Mesothelial cell of epicardium (in vitro differentiated cells): ENCODE measurements around the gene SGMS1. TPM values are rescaled to one million over a fixed set of nuclear protein-coding genes. Genes with fewer than 3 reads are reported as not detected.

Source experiments
- DNase-seq, 2 experiments: peaks; one replicate each; pipeline ENCODE4 v3.0.0; 2021; ENCODE audit warnings: low spot score in 2 of 2; ENCODE audit not compliant: unreplicated experiment in 2 of 2
- H3K27ac Mint-ChIP-seq: 2 replicates; pipeline ENCODE4 v1.8.0; 2021; ENCODE audit warnings: mixed read lengths
- H3K27me3 Mint-ChIP-seq: 2 replicates; pipeline ENCODE4 v1.8.0; 2021; ENCODE audit warnings: low read depth, mixed read lengths
- H3K36me3 Mint-ChIP-seq: 2 replicates; pipeline ENCODE4 v1.8.0; 2021; ENCODE audit warnings: mixed read lengths
- H3K4me1 Mint-ChIP-seq: 2 replicates; pipeline ENCODE4 v1.8.0; 2021; ENCODE audit warnings: mixed read lengths
- H3K4me3 Mint-ChIP-seq: 2 replicates; pipeline ENCODE4 v1.8.0; 2021; ENCODE audit warnings: mild to moderate bottlenecking, moderate library complexity, mixed read lengths
- H3K9me3 Mint-ChIP-seq: 2 replicates; pipeline ENCODE4 v1.8.0; 2021; ENCODE audit warnings: mixed read lengths
- total RNA-seq: library from RNA; stranded (reverse); gene quantifications from 3 replicates; pipeline ENCODE4 v1.2.1, GENCODE V29; 2021
- TF ChIP-seq, protein P1 (sequence below): fragments of 200-600 bp; sonication (generic); IDR thresholded peaks from one replicate; pipeline ENCODE4 v1.5.0; 2021; ENCODE audit warnings: antibody characterized with exemption; ENCODE audit not compliant: unreplicated experiment

SGMS1 gene
- total RNA-seq, 1 donor from 2014 or later = 14.9 TPM

DNA sequence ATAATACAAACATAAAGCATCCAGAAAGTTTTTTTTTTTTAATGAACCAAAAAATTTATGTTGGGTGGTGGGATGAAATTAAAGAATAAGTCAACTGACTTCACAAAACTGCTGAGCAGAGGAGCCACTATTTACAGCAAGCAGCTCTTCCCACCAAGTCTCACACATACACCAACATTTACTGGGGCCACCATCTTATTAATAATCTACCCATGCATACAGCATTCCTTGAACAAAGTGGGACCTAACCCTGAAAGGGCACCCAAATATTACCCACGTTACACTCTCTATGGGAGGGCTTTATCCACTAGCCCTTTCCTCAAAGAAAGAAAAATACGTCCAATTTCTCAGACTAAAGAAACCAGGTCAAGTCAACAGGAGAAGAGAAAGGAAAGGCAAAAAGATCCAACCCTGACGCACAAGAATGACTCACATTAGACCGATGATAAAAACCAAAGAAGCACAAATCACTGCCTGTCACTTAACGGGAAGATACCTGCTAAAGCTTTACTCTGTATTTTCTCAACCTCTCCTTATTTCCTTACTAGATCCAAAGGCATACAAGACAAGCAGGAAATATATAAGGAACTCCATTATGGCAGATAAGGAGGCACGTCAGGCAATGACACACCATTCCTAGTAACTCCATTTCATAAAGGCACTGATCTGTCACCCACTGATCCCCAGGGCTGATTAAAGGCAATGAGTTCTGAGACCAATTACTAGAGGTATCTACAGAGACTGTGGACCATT, 230.6 kb downstream of the SGMS1 start:
- H3K27ac Mint-ChIP-seq = no peak overlapping the region
- peaks cover 1% of the 10 kb centered on the region for H3K36me3 Mint-ChIP-seq
- no peaks in the 10 kb centered on the region for H3K9me3 Mint-ChIP-seq
- H3K4me1 Mint-ChIP-seq = no peaks in the 10 kb centered on the region
- H3K27me3 Mint-ChIP-seq = no peaks in the 10 kb centered on the region
- TF ChIP-seq, protein P1, sequence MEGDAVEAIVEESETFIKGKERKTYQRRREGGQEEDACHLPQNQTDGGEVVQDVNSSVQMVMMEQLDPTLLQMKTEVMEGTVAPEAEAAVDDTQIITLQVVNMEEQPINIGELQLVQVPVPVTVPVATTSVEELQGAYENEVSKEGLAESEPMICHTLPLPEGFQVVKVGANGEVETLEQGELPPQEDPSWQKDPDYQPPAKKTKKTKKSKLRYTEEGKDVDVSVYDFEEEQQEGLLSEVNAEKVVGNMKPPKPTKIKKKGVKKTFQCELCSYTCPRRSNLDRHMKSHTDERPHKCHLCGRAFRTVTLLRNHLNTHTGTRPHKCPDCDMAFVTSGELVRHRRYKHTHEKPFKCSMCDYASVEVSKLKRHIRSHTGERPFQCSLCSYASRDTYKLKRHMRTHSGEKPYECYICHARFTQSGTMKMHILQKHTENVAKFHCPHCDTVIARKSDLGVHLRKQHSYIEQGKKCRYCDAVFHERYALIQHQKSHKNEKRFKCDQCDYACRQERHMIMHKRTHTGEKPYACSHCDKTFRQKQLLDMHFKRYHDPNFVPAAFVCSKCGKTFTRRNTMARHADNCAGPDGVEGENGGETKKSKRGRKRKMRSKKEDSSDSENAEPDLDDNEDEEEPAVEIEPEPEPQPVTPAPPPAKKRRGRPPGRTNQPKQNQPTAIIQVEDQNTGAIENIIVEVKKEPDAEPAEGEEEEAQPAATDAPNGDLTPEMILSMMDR = no peak
- H3K4me3 Mint-ChIP-seq = no peak overlapping the region
- DNase-seq = no peak

GRCh38 chr10:50392426-50392825, 231.3 kb downstream of the SGMS1 start:
- no peaks in the 10 kb centered on the region for H3K27me3 Mint-ChIP-seq
- H3K36me3 Mint-ChIP-seq = peaks cover 1% of the 10 kb centered on the region
- TF ChIP-seq, protein P1 = no peak
- no peak overlapping the region for H3K4me3 Mint-ChIP-seq
- no peaks in the 10 kb centered on the region for H3K4me1 Mint-ChIP-seq
- DNase-seq = no peak
- no peaks in the 10 kb centered on the region for H3K9me3 Mint-ChIP-seq
- H3K27ac Mint-ChIP-seq = no peak overlapping the region

DNA sequence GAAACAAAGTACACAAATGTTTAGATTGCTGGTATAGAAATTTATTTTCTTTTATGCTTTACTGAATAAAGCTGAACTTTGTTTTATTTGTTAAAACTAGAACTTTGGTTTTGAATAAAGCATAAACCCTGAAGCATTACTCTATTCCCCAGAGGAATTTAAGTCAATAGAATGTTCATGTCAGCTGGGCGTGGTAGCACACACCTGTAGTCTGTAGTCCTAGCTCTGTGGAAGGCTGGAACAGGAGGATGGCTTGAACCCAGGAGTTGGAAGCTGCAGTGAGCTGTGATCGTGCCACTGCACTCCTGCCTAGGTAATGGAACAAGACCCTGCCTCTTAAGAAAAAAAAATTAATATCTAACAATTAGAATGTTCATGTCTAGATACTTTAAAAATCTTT, 233.5 kb downstream of the SGMS1 start:
- Mint-ChIP-seq H3K4me1 (no peaks in the 10 kb centered on the region), H3K4me3 (no peak overlapping the region), H3K9me3 (no peaks in the 10 kb centered on the region), H3K36me3 (peaks cover 1% of the 10 kb centered on the region), H3K27ac (no peak overlapping the region), H3K27me3 (no peaks in the 10 kb centered on the region)
- no peak for DNase-seq
- TF ChIP-seq, protein P1 = no peak

DNA sequence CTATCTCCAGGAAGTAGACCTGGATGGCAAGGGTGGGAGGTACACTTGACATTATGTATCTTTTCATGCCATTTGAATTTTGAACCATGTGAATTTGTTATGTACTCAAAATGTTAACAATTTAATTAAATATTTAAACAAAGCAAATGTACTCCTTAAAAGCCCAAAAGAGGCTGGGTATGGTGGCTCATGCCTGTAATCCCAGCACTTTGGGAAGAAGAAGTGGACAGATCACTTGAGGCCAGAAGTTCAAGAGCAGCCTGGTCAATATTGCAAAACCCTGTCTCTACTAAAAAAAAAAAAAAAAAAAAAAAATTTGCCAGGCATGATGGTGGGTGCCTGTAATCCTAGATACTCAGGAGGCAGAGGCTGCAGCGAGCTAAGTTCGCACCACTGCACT, 235.6 kb downstream of the SGMS1 start:
- Mint-ChIP-seq H3K36me3 (peaks cover 1% of the 10 kb centered on the region), H3K4me1 (no peaks in the 10 kb centered on the region), H3K4me3 (no peak overlapping the region), H3K9me3 (no peaks in the 10 kb centered on the region), H3K27ac (no peak overlapping the region), H3K27me3 (no peaks in the 10 kb centered on the region)
- TF ChIP-seq, protein P1 = no peak
- DNase-seq = no peak

DNA sequence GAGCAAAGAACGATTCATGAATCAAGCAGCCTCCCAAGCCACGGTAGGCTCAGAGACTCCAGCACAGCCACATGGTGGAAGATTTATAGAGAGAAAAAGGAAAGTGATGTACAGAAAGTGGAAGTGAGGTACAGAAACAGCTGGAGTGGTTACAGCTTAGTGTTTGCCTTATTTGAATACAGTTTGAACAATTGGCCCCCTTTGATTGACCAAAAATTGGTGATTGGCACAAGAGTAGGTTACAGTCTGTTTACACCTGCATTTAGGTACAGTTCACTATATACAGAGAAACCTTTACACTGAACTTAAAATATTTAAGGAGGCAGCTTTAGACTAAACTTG, 236.1 kb downstream of the SGMS1 start:
- Mint-ChIP-seq H3K4me1 (no peaks in the 10 kb centered on the region), H3K27me3 (no peaks in the 10 kb centered on the region), H3K4me3 (no peak overlapping the region), H3K27ac (no peak overlapping the region), H3K36me3 (peaks cover 1% of the 10 kb centered on the region), H3K9me3 (no peaks in the 10 kb centered on the region)
- DNase-seq = no peak
- TF ChIP-seq, protein P1 = no peak
